HepG2 (cell line): ENCODE results near the gene TOB1. TPM values are rescaled to one million over a fixed set of nuclear protein-coding genes. Genes with fewer than 3 reads are reported as not detected.
A peak's percentile ranks its signal among the peaks of the same experiment; 100 is the strongest.

Experiments used
- ATRX ChIP-seq: sonication (generic); formaldehyde crosslinking; IDR thresholded peaks from 2 replicates; pipeline ENCODE4 v1.4.0; 2020; ENCODE audit warnings: missing genetic modification reagents, borderline replicate concordance
- CCDC6 ChIP-seq: sonication (generic); formaldehyde crosslinking; IDR thresholded peaks from 2 replicates; pipeline ENCODE4 v1.8.1; 2022; ENCODE audit warnings: mild to moderate bottlenecking, missing genetic modification reagents, moderate library complexity
- DNMT3B ChIP-seq: conservative IDR thresholded peaks from 2 replicates; pipeline ENCODE4 v1.6.1; 2016; ENCODE audit warnings: missing biosample characterization, control low read depth
- EEA1 ChIP-seq: sonication (generic); formaldehyde crosslinking; IDR thresholded peaks from 2 replicates; pipeline ENCODE4 v1.5.1; 2020; ENCODE audit warnings: mild to moderate bottlenecking, missing genetic modification reagents, borderline replicate concordance
- GRHL1 ChIP-seq: sonication (generic); formaldehyde crosslinking; conservative IDR thresholded peaks from 2 replicates; pipeline ENCODE4 v1.8.0; 2022; ENCODE audit warnings: missing genetic modification reagents
- MEIS1 ChIP-seq: sonication (generic); formaldehyde crosslinking; IDR thresholded peaks from 2 replicates; pipeline ENCODE4 v1.9.0; 2021; ENCODE audit warnings: mild to moderate bottlenecking, missing genetic modification reagents, moderate library complexity, borderline replicate concordance
- NR0B2 ChIP-seq: sonication (generic); formaldehyde crosslinking; IDR thresholded peaks from 2 replicates; pipeline ENCODE4 v1.4.0; 2020; ENCODE audit warnings: mild to moderate bottlenecking, missing genetic modification reagents
- RCOR2 ChIP-seq: IDR thresholded peaks from 2 replicates; pipeline ENCODE4 v1.6.1; 2016; ENCODE audit warnings: missing biosample characterization, missing genetic modification reagents
- REXO4 ChIP-seq: sonication (generic); formaldehyde crosslinking; IDR thresholded peaks from 2 replicates; pipeline ENCODE4 v1.8.0; 2022; ENCODE audit warnings: missing genetic modification reagents, mild to moderate bottlenecking, borderline replicate concordance
- SCMH1 ChIP-seq: sonication (generic); formaldehyde crosslinking; IDR thresholded peaks from 2 replicates; pipeline ENCODE4 v1.9.0; 2021; ENCODE audit warnings: missing genetic modification reagents, mild to moderate bottlenecking, borderline replicate concordance
- ZBTB34 ChIP-seq: sonication (generic); formaldehyde crosslinking; IDR thresholded peaks from 2 replicates; pipeline ENCODE4 v1.8.0; 2022; ENCODE audit warnings: mild to moderate bottlenecking, missing genetic modification reagents
- ZNF597 ChIP-seq: sonication (generic); formaldehyde crosslinking; IDR thresholded peaks from 2 replicates; pipeline ENCODE4 v1.5.0; 2020; ENCODE audit warnings: missing genetic modification reagents
- polyA plus RNA-seq, 8 experiments: library from polyadenylated mRNA; depleted of rRNA in 3 of 8; stranded (reverse) in 7 of 8; unstranded in 1 of 8; fragments of >200 nt; fragmentation: Illumina TruSeq in 4 of 8; extraction: Trizol in 4 of 8; gene quantifications; 2 replicates each; pipeline versions ENCODE4 v1.2.1 to v1.2.3, GENCODE V29; 2011 to 2016; ENCODE audit warnings: low read depth in 4 of 8, missing spikeins in 1 of 8, mixed read lengths in 1 of 8; ENCODE audit not compliant: insufficient read depth in 1 of 8
- total RNA-seq, 5 experiments: library from RNA; depleted of rRNA; stranded (reverse); fragments of >200 nt; fragmentation: Illumina TruSeq; extraction: Trizol; gene quantifications; 2 replicates each; pipeline ENCODE4 v1.2.3, GENCODE V29; 2016; ENCODE audit warnings: low read depth in 1 of 5
- TF ChIP-seq, protein P1 (sequence below): sonication (generic); formaldehyde crosslinking; IDR thresholded peaks from 2 replicates; pipeline ENCODE4 v1.4.0; 2020; ENCODE audit warnings: mild to moderate bottlenecking, missing genetic modification reagents
- TF ChIP-seq, protein P2 (sequence below): sonication (generic); formaldehyde crosslinking; IDR thresholded peaks from 2 replicates; pipeline ENCODE4 v1.4.0; 2020; ENCODE audit warnings: low read depth, missing genetic modification reagents

The TOB1 gene
- total and polyA plus RNA-seq, 2 of the 13 experiments (the other 11 are each of a cell fraction or from before 2014, with no cell fraction given): 21.9 to 57.7 TPM

GRCh38 chr17:50899005-50899460 is 32.9 kb upstream of the TOB1 start (continued):
- TF ChIP-seq ZBTB34 (CRISPR knock-in tag): peak; percentile 24; the same call in 1 of the 2 replicates
- TF ChIP-seq MEIS1 (CRISPR knock-in tag): peak; percentile 96; the same call in 1 of the 2 replicates
- no peak for TF ChIP-seq SCMH1 (CRISPR knock-in tag)
- no peak for TF ChIP-seq REXO4 (CRISPR knock-in tag)
- TF ChIP-seq GRHL1 (CRISPR knock-in tag): no peak
- peak; percentile 61; the same call in 1 of the 2 replicates for TF ChIP-seq RCOR2 (CRISPR knock-in tag)
- no peak for TF ChIP-seq ZNF597 (CRISPR knock-in tag)
- TF ChIP-seq, protein P1, sequence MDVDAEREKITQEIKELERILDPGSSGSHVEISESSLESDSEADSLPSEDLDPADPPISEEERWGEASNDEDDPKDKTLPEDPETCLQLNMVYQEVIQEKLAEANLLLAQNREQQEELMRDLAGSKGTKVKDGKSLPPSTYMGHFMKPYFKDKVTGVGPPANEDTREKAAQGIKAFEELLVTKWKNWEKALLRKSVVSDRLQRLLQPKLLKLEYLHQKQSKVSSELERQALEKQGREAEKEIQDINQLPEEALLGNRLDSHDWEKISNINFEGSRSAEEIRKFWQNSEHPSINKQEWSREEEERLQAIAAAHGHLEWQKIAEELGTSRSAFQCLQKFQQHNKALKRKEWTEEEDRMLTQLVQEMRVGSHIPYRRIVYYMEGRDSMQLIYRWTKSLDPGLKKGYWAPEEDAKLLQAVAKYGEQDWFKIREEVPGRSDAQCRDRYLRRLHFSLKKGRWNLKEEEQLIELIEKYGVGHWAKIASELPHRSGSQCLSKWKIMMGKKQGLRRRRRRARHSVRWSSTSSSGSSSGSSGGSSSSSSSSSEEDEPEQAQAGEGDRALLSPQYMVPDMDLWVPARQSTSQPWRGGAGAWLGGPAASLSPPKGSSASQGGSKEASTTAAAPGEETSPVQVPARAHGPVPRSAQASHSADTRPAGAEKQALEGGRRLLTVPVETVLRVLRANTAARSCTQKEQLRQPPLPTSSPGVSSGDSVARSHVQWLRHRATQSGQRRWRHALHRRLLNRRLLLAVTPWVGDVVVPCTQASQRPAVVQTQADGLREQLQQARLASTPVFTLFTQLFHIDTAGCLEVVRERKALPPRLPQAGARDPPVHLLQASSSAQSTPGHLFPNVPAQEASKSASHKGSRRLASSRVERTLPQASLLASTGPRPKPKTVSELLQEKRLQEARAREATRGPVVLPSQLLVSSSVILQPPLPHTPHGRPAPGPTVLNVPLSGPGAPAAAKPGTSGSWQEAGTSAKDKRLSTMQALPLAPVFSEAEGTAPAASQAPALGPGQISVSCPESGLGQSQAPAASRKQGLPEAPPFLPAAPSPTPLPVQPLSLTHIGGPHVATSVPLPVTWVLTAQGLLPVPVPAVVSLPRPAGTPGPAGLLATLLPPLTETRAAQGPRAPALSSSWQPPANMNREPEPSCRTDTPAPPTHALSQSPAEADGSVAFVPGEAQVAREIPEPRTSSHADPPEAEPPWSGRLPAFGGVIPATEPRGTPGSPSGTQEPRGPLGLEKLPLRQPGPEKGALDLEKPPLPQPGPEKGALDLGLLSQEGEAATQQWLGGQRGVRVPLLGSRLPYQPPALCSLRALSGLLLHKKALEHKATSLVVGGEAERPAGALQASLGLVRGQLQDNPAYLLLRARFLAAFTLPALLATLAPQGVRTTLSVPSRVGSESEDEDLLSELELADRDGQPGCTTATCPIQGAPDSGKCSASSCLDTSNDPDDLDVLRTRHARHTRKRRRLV (CRISPR knock-in tag): no peak
- no peak for TF ChIP-seq DNMT3B (CRISPR knock-in tag)
- no peak for TF ChIP-seq NR0B2
- no peak for TF ChIP-seq CCDC6 (CRISPR knock-in tag)
- TF ChIP-seq, protein P2, sequence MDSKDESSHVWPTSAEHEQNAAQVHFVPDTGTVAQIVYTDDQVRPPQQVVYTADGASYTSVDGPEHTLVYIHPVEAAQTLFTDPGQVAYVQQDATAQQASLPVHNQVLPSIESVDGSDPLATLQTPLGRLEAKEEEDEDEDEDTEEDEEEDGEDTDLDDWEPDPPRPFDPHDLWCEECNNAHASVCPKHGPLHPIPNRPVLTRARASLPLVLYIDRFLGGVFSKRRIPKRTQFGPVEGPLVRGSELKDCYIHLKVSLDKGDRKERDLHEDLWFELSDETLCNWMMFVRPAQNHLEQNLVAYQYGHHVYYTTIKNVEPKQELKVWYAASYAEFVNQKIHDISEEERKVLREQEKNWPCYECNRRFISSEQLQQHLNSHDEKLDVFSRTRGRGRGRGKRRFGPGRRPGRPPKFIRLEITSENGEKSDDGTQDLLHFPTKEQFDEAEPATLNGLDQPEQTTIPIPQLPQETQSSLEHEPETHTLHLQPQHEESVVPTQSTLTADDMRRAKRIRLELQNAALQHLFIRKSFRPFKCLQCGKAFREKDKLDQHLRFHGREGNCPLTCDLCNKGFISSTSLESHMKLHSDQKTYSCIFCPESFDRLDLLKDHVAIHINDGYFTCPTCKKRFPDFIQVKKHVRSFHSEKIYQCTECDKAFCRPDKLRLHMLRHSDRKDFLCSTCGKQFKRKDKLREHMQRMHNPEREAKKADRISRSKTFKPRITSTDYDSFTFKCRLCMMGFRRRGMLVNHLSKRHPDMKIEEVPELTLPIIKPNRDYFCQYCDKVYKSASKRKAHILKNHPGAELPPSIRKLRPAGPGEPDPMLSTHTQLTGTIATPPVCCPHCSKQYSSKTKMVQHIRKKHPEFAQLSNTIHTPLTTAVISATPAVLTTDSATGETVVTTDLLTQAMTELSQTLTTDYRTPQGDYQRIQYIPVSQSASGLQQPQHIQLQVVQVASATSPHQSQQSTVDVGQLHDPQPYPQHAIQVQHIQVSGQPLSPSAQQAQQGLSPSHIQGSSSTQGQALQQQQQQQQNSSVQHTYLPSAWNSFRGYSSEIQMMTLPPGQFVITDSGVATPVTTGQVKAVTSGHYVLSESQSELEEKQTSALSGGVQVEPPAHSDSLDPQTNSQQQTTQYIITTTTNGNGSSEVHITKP (CRISPR knock-in tag): peak; percentile 70; the same call in 1 of the 2 replicates
- TF ChIP-seq EEA1: no peak
- no peak for TF ChIP-seq ATRX (CRISPR knock-in tag)
